Measurements from ENCODE around the gene ERP27. TPM values are rescaled to one million over a fixed set of nuclear protein-coding genes. Genes with fewer than 3 reads are reported as not detected.

Gene ERP27
- total RNA-seq, 1 experiment from 2014 or later, result 2.3 TPM

- no peaks in the 10 kb centered on the region for H3K27me3 Mint-ChIP-seq (ENCODE audit: unreplicated experiment)
- peaks cover 20% of the 10 kb centered on the region for H3K4me1 Mint-ChIP-seq (ENCODE audit: low read depth, unreplicated experiment)
- H3K36me3 Mint-ChIP-seq (ENCODE audit: insufficient read depth, unreplicated experiment), result no peaks in the 10 kb centered on the region
- TF ChIP-seq CTCF (IDR thresholded peaks at IDR 0.05; ENCODE audit: unreplicated experiment), result no peak
- CTCF ChIA-PET, result interaction anchor here (0.6 kb wide), 1 partner anchor 258 kb away, joined by 3 read pairs; no protein-coding TSS in a partner anchor
- no peak overlapping the region for H3K4me3 Mint-ChIP-seq (ENCODE audit: low read depth, unreplicated experiment)
- no TSS peak for BruUV-seq (replicated peaks)
- intact Hi-C loops (cut with micrococcal nuclease; ENCODE audit: unreplicated experiment), result no loop called here
- H3K27ac Mint-ChIP-seq (ENCODE audit: unreplicated experiment), result no peak overlapping the region
- peaks cover 6% of the 10 kb centered on the region for H3K9me3 Mint-ChIP-seq (ENCODE audit: low read depth, unreplicated experiment)
- DNase-seq, result no peak
Observed at GRCh38 chr12:14903386-14904098, 34.8 kb downstream of the ERP27 start.

- H3K36me3 Mint-ChIP-seq (ENCODE audit: insufficient read depth, unreplicated experiment), result no peaks in the 10 kb centered on the region
- TF ChIP-seq CTCF (IDR thresholded peaks at IDR 0.05; ENCODE audit: unreplicated experiment), result no peak
Observed at GRCh38 chr12:14902465-14902864, 35.9 kb downstream of the ERP27 start.

GRCh38 chr12:14901228-14901562, 37.1 kb downstream of the ERP27 start:
- TF ChIP-seq CTCF (IDR thresholded peaks at IDR 0.05; ENCODE audit: unreplicated experiment), result no peak
- Mint-ChIP-seq H3K4me3 (ENCODE audit: low read depth, unreplicated experiment) (no peak overlapping the region), H3K27me3 (ENCODE audit: unreplicated experiment) (no peaks in the 10 kb centered on the region), H3K27ac (ENCODE audit: unreplicated experiment) (no peak overlapping the region), H3K36me3 (ENCODE audit: insufficient read depth, unreplicated experiment) (no peaks in the 10 kb centered on the region), H3K4me1 (ENCODE audit: low read depth, unreplicated experiment) (peaks cover 20% of the 10 kb centered on the region), H3K9me3 (ENCODE audit: low read depth, unreplicated experiment) (peaks cover 3% of the 10 kb centered on the region)
- CTCF ChIA-PET, result no interaction called here
- intact Hi-C loops (cut with micrococcal nuclease; ENCODE audit: unreplicated experiment), result no loop called here
- DNase-seq, result no peak
- no TSS peak for BruUV-seq (replicated peaks)

More at GRCh38 chr12:14902465-14902864, 35.9 kb downstream of the ERP27 start:
- CTCF ChIA-PET, result interaction anchor here (0.6 kb wide), 1 partner anchor 11 kb away, joined by 3 read pairs; no protein-coding TSS in a partner anchor
- Mint-ChIP-seq H3K4me1 (ENCODE audit: low read depth, unreplicated experiment) (peaks cover 20% of the 10 kb centered on the region), H3K27ac (ENCODE audit: unreplicated experiment) (no peak overlapping the region), H3K9me3 (ENCODE audit: low read depth, unreplicated experiment) (peaks cover 3% of the 10 kb centered on the region), H3K4me3 (ENCODE audit: low read depth, unreplicated experiment) (no peak overlapping the region), H3K27me3 (ENCODE audit: unreplicated experiment) (no peaks in the 10 kb centered on the region)
- no TSS peak for BruUV-seq (replicated peaks)
- intact Hi-C loops (cut with micrococcal nuclease; ENCODE audit: unreplicated experiment), result no loop called here
- no peak for DNase-seq

- CTCF ChIA-PET, result no interaction called here
- intact Hi-C loops (cut with micrococcal nuclease; ENCODE audit: unreplicated experiment), result no loop called here
Observed at GRCh38 chr12:14900521-14901227, 37.7 kb downstream of the ERP27 start.

More at GRCh38 chr12:14900521-14901227, 37.7 kb downstream of the ERP27 start:
- DNase-seq, result no peak
- Mint-ChIP-seq H3K4me1 (ENCODE audit: low read depth, unreplicated experiment) (peaks cover 18% of the 10 kb centered on the region), H3K36me3 (ENCODE audit: insufficient read depth, unreplicated experiment) (no peaks in the 10 kb centered on the region), H3K27me3 (ENCODE audit: unreplicated experiment) (no peaks in the 10 kb centered on the region), H3K9me3 (ENCODE audit: low read depth, unreplicated experiment) (peaks cover 3% of the 10 kb centered on the region), H3K27ac (ENCODE audit: unreplicated experiment) (no peak overlapping the region), H3K4me3 (ENCODE audit: low read depth, unreplicated experiment) (no peak overlapping the region)
- BruUV-seq (replicated peaks), result no TSS peak
- TF ChIP-seq CTCF (IDR thresholded peaks at IDR 0.05; ENCODE audit: unreplicated experiment), result no peak

All from Calu3 (cell line).